ENCODE data around the gene GSTM3.
"Not testable (repeated sequence)": the region's sequence is repeated elsewhere in the genome, so short reads cannot be mapped to it uniquely, and the experiment has no call there.

Gene GSTM3

GRCh38 chr1:109773900-109774485 lies 33.2 kb upstream of the GSTM3 start:
- FAIRE-seq, result no peak

- no peak for FAIRE-seq
Measured at GRCh38 chr1:109773203-109773899, 32.5 kb upstream of the GSTM3 start.

- FAIRE-seq, result no peak
Measured at GRCh38 chr1:109772658-109773202, 31.9 kb upstream of the GSTM3 start.

DNA sequence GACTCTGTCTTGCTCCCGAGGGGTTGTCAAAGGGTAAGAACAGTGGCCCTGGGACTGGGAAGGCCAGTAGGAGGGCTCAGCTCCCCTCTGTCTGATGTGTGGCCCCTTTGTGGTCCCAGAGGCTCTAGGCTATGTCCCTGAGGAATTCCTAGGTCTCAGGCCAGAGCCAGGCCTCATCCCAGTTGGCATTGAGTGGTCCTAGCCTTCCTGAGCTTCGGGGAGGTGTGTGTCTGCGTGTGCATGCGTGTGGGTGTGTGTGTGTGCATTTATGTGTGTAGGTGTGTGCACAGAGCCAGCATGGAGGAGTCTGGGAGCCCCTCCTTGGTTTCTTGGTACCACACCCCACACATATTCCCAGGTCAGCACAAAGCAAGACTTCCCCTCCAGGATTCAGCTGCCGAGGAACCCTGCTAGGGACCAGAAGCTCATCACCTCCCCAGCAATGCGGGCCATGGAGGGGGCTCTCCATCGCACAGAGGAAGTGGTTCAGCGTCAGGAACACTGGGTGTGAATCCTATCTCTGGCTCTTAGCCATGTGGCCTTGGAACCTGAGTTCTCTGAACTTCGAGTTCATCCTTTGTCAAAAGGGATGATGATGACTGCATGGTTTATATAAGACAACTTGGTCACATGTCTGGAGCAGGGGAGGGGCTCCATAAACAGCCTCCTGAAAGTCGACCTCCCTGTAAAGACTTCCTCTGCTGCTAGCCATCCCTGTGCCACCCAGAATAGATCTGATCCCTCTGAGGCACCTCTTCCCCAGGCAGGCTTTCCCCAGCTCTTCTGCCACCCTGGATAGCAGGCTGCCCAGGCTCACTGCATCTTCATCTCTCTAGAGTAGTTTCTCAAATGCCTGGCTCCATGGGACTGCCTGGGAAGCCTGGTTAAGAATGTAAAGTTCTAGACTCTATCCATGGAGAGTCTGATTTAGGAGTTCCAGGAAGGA lies 31.1 kb upstream of the GSTM3 start:
- FAIRE-seq, result no peak

DNA sequence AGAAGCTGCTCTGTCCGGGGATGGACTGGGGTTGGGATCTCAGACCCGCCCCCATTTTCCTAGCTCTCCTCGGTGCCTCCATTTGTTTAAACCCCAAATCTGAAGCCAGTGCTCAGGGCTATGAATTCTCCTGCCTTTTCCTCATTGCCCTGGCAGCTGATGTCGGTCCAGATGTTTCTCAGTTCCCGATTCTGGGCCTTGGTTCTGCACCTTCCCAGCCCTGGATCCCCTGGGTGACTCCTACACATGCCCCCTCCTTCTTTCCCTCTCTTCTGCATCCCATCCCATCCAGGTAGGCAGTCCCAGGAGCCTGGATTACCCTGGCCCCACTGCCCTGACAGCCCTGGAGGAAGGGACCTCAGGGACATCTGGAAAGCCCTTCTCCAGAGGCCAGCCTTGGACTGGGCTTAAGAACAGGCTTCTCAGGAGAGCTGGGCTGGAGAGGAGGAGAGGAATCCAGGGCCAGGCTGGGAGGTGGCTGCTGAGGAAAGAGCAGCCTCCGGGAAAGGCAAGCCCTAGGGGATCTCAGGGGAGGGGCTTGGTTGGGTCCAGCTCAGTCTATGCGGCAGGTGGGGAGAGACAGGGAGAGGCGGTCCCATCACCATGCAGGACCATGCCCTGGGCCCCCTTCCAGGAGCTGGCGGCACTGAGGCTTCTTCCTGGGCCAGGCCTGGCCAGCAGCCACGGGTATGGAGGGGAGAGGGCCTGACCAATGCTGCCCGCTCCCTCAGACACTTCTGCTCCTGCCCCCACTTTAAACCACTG lies 29.7 kb upstream of the GSTM3 start:
- FAIRE-seq, result no peak

DNA sequence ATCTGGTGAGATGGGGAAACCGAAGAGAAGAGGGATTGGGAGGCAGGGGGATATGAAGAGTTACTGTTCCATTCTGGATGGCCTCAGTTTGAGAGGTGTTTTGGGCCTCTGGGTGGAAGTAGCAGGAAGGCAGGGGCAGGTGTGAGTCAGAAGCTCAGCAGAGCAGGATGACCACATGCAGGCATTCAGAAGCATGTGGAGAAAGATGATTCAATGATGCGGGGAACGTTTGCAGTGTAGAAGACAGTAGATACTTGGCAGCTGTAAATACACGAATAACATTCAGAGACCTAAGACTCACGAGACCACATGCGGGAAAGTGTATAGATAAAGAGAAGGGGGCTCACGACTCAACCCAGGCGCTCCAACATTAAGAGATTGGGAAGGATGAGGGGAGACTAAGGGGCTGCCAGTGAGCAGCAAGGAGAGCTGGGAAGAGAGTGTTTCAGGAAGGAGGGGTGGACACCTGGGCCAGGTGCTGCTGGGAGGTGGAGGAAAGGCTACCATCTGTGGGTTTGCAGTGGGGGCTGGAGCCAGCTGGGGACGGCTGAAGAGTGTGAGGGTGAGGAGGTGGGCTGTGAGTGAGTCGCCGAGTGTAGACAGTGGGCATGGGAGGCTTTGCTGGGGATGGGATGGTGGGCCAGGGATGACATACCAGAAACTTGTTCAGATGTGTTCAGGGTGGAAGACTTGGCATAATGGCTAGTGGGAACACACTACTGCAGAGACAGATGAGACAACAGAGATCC lies 28.7 kb upstream of the GSTM3 start:
- FAIRE-seq, result no peak

DNA sequence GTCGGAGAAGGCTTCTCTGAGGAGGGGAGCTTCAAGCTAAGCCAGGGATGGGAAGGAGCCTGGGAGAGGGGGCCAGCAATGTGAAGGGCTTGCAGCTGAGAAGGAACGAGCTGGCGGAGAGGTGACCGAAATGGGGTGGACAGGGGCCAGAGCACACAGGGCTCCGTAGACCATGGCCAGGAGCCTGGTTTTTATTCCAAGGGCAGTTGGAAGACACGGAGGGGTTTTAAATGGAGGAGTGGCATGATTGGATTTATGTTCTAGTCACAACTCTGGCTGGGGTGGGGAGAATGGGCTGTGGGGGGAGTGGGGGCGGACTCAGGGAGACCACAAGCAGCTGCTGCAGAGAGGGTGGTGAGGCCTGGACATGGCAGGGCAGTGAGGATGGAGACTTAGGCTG lies 28.0 kb upstream of the GSTM3 start:
- no peak for FAIRE-seq

DNA sequence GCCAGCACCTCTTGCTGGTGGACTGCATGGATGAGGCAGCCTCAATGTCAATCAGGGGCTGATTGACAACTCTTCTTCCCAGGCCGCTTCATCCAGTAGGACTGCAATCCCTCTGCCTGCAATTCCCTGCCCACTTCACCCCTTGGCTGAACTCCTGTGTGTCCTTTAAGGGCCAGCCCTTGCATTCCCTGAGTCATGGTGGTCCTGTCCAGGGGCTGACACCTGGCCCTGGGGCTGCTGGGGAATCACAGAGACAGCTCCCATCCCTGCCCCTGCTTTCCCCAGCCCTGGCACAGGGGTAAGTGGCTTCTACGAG lies 27.5 kb upstream of the GSTM3 start:
- no peak for FAIRE-seq

DNA sequence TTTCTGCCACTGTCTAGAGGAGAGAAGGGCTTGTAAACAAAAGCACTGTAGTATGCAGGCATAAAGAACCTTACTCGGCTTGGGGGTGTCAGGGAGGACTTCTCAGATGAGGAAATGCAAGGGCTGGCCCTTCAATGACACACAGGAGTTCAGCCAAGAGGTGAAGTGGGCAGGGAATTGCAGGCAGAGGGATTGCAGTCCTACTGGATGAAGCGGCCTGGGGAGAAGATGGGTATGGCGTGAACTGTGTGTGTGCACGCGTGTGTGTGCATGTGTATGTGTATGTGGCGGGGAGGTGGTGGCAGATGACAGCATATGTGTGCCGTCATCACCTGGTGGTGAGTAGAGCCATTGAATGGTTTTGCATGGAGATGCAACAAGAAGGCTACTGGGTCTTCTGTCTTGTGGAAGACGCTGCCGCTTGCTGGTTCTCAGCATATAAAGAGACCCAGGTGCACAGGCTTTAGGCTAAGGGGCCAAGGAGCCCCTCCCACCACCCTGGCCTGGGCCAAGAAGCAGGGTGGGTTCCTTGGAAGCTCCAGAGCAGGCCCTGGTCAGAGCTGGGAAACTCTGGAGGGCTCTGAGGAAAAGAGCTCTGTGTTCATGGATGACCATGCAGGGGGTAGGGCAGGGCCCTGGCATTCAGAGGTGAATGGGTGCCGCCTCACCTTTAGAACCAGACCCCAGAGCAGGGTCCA lies 26.9 kb upstream of the GSTM3 start:
- no peak for FAIRE-seq

- not testable (repeated sequence) for FAIRE-seq
Measured at GRCh38 chr1:109766991-109767636, 26.3 kb upstream of the GSTM3 start.

DNA sequence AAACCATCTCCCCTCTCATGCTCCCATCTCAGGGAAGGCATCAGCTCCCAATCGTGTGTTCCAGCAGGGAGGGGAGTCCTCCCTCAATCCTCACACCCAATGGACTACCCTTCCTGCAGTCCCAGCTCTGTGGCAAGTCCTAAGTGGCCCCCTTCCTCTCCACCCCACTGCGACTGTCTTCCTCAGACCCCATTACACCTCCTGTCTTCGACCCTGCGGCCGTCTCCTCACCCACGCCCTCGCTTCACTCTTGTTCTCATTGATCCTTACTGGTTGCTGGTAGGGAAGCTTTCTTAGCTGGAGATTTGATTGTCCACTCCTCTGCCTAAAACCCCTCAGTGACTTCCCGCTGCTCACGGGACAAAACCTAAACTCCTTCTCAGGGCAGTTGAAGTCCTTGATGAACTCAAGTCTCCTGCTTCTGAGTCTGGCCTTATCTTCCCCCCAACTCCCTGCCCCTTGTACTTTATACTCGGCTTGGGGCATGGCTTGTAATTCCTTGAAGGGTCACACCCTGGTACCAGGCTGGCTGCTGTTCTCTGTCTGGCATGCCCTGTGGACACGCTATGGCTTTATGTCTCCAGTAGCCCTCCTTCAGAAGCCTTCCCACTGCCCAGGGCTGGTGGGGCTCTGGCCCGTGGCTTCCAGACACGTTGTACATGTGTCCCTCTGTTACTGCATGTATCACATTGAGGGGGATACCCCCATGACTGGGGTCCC lies 25.2 kb upstream of the GSTM3 start:
- FAIRE-seq, result no peak

DNA sequence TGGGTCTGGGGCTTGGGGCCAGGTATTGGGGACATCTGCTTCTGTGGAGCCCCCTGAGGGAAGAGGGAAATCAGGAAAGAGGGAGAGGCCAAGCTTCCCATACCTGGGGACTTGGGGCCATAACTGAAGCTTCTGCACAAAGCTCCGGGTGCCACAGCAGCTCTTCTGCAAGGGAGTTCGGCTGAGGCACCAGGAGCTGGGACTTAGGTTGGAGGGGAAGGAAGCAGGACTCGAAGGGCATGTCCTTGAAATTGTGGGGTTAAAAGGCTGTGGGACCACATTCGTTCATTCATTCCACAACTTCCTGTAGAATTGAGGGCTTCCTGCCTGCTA lies 24.6 kb upstream of the GSTM3 start:
- no peak for FAIRE-seq

GRCh38 chr1:109764561-109765482 lies 24.0 kb upstream of the GSTM3 start:
- FAIRE-seq, result no peak

DNA sequence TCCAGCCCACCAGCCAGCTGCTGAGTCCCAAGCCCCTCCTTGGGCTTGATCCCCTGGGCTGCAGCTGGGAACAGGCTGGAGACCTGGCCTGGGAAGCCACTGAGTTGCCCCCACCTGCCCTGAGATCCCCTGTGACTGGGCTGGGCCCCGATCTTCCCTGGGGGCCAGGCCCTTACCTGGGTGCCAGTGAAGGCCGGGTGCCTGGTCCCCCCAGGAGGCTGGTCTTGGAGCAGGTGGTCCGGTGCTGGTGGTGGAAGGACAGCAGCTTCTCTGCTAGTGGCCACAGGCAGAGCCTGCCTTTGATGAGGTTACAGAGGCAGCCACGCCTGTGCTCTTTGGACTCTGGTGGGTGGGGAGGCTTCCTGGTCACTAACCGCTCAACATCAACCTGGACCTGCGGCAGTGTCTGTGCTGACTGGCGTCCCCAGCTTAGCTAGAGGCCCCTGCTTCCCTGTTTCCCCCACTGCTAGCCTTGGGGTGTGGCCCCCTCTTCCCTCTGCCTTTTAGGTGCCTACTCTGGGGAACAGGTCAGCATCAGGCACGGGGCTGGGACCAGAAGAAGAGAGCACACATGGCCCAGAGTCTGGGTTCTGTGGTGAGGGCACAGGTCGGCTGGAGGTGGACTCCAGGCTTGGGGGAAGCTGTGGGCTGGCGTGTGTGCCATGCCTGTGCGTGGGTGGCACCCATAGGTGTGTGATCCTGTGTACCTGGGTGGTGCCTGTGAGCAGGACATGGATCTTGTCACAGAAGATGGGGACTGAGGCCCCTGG lies 23.0 kb upstream of the GSTM3 start, which contains the start of gene EPS8L3:
Gene EPS8L3 (minus strand): TSS at position 278 of the 770 bp plus-strand sequence. CDS start 2,174 bp downstream, outside the sequence.
- FAIRE-seq, result no peak

DNA sequence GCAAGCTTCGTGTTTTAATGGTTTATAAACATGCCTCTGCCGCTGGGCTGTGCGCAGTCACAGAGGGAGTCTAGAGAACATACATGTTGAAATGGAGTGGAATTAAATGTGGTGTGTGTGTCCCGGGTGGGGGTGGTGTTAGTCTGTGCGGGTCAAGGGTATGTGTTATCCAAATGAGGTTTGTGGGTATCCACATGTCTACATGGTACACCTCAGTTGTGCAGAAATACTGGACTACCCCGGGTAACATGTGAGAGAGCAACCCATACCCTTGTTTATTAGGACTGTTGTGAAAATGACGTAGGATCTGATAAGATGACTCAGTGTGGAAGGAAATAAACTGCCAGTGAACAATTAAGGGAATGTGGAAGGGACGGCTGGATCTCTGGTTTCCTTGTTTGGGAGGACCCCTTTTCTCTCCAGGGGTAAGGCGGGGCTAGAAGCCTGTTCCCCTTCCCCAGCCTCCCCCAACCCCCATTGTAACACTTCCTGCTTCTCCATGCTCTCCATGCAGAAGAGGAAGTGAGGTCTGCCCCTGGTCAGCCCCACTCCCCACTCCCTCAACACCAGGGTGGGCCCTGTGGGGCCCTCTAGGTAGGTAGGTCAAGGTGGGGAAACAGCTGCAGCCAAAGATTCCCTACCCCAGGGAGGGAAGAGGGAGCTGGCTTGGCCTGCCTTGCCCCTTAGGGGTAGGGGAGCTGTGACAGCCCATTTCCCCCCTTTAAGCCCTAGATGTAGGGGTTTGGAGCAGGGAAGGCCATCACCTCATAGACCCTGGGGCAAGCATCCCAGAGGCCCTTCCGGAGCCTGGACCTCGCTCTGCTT lies 22.2 kb upstream of the GSTM3 start:
- FAIRE-seq, result no peak

GRCh38 chr1:109762039-109762585 lies 21.3 kb upstream of the GSTM3 start:
- FAIRE-seq, result no peak

Data from A204.1 (cell line).